Stimulated activated CD8-positive, alpha-beta memory T cell treated with anti-CD3 and anti-CD28 coated beads, Interleukin-2, amount 100 ng/mL, for 48 hours (primary cell): ENCODE results near the gene PAX5.
"Not testable (repeated sequence)": the region's sequence is repeated elsewhere in the genome, so short reads cannot be mapped to it uniquely, and the experiment has no call there.

Source experiments
- DNase-seq, 2 donors: peaks; one replicate each; pipeline ENCODE4 v3.0.0-alpha.2; 2020; ENCODE audit warnings: low read depth in 2 of 2

The PAX5 gene

DNA sequence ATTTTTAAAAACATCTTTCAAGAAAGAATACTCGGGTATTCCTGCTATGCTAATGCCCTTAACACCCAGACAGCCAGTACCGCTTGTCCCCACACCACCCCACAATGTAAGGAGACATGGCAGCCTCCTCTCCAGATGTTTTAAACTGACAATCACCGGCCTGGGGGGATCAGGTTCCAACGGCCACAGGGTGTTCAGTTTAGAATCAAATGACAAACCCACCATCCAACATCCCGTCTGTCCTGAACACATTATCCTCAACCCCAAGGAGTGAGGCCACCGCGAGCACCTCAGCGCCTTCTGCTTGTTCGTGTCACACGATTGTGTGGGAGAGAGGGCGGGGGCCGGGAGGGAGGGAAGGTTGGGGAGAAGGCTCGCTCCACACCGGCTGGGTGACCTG is 152.8 kb downstream of the PAX5 start:
- DNase-seq = no peak

DNA sequence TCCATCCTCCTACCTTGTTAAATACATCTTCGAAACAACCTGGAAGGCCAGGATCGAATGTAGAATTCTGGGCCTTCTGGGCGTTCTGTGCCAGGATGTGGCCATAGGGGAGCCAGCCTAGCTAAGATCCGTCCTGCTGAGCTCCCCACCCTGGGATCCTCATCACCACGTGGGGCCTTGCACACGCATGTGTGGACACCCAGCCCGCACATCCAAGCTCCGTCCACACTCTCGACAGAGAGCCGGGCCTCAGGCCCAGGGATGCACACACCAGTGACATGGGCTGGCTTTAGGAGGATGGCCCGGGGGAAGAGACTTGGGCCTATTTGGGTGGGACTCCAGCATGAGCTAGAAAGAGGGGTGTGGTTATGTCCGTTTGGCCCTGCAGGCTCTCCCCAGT is 154.0 kb downstream of the PAX5 start:
- no peak for DNase-seq

DNA sequence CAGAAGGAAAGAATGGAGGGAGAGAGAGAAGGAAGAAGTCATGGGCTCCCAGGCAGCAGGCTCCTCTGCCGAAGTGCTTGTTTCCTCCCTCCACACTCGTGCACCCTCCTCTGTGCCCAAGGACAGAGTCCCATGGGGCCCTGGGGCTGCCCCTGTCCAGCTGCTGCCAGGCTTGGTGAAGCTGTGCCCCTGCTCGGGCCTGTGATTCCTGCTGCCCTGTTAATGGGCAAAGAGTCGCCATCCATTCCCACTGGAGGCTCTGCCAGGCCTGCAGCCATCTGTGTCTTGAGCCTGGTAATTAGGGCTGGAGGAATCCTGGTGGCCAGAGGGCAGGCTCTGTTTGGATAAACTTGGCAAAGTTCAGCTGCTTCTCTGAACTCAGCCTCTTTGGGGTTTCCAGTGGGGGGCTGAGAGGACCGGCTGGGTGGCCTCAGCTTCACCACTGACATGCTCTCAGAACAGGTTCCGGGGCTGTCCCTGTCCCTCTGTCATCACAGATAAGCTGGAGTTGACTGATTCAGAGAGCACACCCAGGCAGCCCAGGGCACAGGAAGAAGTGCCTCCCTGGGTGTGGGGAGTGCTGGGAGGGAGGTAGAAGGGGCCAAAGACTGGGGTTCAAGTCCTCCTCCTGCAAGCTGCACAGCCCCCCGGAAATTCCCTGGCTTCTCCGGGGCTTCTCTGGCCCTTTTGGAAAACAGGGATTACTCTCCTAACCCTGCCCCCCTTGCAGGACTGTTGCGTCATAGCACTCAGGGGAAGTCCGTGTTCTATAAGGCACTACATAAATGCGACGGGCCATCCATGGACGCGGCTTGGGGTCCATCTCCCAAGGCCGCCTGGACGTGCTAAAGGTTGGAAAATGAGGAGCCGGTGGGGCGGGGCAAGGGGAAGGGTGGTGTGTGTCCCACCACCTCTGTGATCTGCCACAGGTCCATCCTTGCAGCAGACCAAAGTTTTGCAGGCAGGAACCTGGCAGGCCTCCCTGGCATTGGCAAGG is 154.8 kb downstream of the PAX5 start:
- peak; percentile 4 to 18 for DNase-seq

DNA sequence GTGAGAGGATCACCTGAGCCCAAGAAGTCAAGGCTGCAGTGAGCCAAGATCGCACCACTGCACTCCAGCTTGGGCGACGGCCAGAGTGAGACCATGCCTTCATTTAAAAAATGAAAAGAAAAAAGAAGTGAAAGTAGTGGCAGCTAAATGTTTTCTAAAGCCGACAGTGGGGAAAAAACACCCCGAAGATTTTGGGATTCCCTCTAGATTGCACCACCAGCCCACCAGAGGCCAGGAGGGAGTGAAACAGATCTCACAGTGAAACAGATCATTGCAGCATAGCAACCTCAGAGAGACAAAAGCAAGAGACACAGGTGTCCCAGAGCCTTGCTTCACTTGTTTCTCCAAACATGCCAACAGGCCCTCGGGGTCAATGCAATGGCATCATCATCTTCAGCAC is 156.8 kb downstream of the PAX5 start:
- DNase-seq = no peak

DNA sequence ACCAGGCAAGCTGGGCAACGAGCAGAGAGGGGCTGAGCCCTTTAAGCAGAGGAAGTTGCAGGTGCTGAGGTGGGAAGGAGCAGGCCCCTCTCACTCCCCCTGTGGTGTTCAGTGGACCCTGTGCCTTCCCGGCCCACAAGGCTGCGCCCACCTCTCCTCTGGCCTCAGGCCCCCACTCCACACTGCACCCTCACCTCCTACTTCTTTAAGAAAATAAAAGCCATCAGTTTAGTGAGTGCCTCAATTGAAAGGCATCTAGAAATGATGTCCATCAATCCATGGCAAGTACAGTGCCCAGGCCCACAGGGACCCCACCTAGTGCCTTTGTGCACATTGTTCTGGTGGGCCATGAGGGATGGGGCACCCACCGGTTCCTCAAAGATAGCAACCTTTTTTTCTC is 158.0 kb downstream of the PAX5 start:
- no peak for DNase-seq

DNA sequence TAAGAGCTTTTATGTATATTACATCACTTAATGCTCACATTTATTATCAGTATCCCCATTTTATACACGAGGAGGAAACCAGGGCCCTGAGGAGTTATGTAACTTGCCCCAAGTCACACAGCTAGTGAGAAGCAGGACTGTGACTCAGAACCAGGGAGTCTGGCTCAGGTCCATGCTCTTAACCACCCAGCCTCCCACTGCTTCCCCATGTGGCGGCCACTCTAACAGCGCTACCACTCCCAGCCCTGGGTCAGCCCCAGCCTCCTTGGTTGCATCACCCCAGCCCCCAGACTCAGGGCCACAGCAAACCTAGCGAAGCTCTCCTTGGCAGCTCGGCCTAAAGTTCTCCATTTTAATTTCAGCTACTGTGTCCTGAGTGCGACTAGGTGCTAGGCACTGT is 159.1 kb downstream of the PAX5 start:
- no peak for DNase-seq

DNA sequence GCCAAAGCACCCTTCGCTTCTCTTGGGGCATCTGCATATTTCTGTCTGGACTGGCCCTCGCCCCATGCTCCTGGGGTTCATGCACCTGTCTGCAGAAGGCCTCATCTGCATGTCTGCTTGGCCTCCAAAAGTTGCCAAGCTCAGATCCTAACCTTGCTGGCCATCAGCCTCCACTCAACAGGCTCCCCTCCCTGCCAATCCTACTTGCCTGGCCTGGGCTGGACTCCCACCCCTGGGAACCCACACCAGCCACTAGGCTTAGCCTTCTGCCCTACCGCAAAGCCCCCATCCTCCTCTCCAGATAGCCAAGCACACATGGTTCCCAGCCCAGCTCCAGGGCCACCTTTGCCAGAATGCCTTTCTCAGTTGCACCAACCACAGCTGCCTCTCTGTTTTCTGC is 159.8 kb downstream of the PAX5 start:
- DNase-seq = no peak

DNA sequence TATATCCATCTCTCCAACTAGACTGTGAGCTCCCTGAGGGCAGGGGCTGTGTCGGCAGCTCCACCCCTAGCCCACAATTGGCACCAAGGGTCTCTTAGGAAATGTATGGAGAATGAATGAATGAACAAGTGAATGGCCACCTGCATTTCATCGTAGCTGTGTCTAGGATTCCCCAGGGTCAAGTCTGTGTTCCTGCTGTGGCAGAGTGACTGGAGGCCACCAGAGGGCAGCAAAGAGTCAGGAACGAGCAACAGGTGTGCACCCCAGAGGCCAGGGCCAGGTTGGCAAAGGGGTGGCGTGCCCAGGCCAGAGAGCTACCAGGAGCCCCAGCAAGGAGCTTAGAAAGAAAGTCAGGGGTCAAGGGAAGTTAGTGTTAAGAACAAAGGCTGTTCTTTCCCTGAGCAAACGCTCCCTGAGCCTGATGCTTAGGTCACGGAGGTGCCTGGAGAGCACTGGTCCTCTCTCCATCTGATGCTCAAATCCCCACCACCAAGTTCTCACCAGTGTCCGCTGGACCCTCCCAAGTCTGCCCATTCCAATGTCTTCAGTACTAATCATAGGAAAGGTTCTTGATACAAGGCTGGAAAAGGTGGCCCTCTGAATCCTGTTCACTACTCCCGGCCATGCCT is 160.7 kb downstream of the PAX5 start:
- peak; percentile 57 to 68 for DNase-seq

DNA sequence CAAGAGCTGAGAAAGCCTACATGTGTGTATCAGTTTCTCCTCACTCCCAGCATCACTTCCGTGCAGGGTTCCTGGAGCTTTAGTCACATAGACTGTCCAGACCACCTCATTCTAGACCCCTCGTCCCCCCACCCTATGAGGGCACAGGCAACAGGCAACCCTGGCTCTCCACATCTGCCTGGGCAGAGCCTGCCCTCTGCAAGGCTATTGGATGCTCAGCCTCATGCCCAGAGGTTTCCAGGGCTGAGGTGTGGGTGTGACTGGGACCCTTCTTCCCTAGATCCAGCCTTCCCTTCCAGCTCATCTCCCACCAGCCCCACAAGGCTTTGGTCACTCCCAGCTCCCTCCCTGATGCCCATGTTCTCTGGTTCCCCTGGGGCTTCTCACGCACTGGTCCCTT is 161.4 kb downstream of the PAX5 start:
- no peak for DNase-seq

DNA sequence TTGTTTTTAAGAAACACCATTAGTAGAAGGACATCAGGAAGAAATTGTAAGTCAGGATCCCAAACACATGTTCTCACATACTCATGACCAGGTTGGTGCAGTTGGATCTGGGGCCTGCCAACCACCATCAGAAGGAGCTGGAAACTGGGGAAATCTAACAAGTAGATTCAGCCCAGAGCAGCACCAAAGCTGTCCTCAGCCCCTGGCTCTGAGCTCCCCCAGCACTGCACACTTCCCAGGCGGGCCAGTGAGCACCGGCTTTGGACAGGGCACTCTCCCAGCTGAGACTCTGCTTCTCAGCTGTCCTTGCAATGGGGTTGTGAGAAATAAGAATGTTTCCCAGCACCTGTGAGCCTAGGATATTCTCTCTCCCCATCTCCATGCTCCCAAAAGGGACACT is 162.5 kb downstream of the PAX5 start:
- no peak for DNase-seq

DNA sequence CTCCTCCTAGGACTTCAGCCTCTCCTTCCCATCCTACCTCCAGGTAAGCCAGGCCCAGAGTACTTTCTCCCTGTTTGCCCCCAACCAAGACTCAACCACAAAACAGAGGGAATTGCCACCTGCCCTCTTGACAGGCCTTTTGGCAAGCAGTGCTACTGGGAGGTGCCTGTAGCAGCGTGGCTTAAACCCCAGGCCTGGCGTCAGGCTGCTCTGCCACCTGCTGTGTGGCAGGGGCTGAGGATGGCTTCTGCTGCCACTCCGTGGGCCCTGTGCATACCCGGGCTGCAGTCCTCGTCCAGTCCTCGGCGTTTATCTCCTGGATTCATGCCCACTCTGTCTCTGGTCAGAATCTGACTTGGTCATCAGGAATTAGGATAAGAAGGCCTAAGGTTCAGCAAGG is 163.1 kb downstream of the PAX5 start:
- no peak for DNase-seq

DNA sequence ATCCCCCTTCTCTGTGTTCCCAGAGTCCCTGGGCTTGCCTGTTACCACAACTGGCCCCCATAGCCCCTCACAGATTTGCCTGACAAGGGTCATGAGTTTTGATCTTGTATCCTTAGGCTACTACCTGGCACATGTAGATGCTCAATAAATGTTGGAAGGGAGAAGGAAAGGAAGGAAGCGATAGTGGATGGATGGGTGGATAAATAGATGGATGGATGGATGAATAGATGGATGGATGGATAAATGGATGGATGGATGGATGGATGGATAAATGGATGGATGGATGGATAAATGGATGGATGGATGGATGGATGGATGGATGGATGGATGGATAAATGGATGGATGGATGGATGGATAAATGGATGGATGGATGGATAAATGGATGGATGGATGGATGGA is 164.5 kb downstream of the PAX5 start:
- not testable (repeated sequence) for DNase-seq

DNA sequence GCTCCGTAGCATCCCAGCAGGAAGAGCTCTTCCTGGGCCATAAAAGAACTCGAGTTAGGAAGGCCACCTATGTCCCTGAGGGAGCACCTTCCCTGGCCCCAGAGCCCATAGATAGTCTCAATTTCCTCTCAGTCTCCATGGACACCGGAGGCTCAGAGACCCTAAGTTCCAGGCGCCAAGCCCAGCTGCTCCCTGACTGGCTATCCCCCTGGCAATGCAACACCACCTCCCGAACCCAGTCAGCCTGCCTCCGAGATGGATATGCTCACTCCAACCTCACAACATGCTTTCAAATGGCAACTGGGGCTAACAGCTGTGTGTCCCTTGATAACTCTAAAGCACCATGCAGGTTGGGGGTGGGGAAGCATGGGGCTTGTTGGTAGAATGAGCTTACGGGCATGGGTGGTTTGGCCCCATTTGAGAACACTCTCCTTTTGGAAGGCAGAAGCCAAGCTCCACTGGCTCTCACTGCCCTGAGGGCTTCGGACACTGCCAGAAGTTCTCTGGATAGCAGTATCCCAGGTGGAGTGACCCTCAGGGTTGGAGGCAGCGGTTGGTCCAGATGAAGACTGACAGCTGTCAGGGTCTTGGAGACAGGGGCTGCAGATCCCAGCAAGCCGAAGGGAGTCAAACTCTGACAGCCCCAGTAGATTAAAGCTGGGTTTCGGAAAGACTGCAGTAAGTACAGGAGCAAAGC is 165.3 kb downstream of the PAX5 start:
- no peak for DNase-seq

DNA sequence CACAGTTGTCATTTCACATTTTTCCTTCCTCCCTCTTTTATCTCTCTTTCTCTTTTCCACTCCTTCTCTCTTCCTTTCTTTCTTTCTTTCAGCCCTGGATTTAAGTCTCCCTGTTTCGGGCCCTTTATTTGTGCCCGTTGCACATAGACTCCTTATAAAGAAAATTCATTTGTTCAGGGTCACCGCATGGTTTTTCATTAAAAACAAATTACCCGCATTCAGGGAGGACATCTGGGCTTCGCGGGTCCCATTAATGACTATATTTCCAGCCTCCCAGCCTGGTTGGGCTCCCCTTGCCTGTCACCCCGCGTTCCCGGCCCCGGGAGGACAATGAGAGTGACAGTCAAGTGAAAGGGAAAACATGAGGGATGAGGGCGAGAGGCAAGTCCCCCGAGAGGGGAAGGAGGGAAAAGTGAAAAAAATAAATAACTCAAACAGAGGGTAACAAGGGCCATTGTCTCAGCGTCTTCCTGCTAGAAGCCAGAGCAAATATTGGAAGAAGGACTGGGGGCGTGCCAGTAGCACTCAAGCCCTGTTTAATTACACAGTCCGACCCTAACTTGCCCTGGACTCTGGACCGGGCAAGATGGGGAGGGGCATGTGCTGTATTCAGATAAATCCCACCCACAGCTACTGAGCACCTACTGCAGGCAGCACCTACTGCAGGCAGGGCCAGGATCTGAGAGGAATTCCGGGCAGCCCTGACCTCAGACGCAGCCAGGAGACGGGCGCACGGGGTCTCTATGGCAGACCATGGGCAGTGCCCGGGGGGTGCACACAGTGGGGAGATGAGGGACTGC is 166.2 kb downstream of the PAX5 start:
- DNase-seq = no peak

DNA sequence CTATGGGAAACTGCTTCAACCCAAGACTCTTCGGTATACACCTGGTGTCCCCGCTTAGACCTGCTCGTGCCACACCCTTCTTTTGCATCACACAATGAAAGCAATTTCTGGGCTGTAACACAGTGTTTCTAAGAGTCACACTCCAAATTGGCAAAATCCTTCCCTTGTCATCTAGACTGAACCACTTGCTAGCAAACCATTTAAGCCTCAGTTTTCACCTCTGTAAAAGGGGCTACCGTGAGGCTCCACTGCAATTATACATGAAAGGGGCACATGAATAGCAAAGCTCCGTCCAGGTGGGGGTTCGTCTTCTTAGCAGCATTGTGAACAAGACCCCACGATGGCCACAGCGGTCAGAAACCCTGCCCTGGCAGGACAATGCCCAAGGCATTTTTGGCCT is 166.8 kb downstream of the PAX5 start:
- no peak for DNase-seq

DNA sequence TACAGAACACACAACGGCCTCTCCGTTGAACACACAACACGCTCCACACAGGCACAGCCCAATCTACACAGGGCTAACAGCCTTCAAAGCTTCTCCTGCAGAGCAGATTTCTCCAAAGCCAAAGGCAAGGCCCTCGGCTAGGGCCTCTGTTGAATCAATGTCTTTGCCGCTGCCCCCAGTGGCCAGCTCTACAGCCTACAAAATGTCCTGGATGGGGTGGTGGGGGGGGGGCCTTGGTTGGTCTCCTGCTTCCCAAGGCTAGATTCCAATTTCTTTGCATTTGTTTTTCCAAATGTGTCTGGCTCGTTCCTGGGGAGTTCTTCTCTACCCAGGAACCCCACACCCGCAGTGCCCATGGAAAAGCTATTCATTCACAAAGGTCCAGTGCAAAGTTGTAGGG is 167.2 kb downstream of the PAX5 start:
- DNase-seq = no peak

DNA sequence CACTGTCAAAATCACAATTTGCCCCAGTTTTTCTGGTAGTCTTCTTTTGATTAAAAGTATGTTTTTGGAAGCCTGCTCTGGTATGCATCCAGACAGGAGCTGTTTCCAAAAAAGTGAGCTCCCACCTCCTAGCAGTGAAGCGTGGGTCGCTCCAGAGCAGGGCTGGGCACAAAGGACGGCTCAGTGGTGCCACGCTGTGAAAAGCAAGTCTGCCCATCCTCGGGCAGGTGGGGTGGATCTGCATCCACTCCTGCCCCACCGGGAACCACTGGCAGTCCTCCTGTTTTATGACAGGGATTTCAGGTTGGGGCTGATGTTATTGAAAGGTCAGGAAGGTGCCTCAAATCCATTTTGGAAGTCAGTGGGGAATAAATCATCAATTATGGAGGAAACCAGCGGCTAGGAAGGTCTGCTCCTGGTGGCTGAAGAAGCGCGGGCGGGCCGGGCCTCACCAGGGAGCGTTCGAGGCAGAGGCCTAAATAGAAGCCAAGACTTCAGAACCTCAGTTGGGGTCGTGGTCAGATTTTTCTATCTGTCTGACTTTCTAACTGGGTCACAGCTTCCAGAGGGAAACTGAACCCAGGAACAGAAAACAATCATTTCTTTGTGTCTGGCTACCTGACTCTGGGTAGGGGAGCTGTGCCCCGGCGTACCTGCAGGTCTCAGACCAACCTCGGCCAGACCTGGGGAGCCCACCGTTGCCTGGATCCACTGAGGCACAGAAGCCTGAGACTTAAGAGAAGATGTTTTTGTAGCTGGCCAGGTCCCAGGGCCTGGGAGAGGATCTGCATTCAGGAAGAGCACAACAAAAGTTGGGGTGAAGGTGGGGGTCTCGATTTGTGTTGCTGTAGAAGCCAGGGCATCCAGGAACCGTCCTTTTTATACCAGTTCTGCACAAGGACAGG is 168.1 kb downstream of the PAX5 start:
- no peak for DNase-seq

DNA sequence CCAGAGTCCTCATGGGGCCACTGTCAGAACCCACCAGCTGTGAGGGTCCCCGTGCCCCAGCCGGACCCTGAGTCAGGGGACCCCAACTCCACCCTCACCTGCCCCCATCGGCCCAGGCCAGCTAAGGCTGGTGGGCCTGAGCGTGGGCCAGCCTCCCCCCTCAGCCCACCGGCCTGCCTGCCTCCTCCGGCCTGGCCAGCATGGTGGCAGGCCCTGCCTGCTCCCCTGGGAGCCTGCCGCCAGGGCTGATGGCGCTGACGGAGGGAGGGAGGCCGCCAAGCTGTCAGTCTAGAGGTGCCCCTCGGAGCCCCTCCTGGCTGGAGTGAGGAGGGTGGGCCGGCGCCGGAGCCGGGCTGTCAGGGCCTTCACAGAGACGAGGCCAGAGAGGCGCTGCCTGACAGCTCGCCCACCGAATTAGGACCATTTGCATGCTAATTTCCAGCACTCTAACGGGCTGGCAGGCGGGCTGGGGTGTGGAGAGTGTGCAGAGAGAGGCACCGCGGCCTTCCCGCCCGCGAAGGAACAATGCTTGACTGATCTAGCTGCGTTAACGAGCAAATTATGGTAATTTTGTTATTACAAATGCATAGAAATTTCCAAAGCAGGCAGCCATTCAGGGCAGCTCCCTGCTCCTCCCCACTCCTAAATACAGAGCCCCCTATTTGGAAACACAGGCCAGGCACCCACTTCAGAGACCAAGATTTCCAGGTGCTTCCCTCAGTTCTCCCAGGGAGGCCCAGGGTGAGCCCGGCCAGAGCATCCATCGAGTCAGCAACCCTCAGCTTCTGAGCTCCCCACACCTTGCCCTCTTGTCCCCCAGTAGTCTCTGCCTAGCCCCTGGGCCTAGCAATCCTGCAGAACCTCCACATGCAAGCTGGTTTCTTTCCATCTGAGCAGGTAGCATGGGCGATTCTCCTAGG is 169.3 kb downstream of the PAX5 start:
- no peak for DNase-seq
